GM12891 (cell line): ENCODE measurements around the gene PTGR1.

Experiments used
- POLR2A ChIP-seq: IDR thresholded peaks from 2 replicates; pipeline ENCODE4 v1.6.1; 2011; ENCODE audit warnings: low read depth, low read length, control low read depth
- POLR2AphosphoS5 ChIP-seq: IDR thresholded peaks from 2 replicates; pipeline ENCODE4 v1.6.1; 2011; ENCODE audit warnings: low read depth, low read length, control low read depth
- SPI1 ChIP-seq: IDR thresholded peaks from 2 replicates; pipeline ENCODE4 v1.6.1; 2011; ENCODE audit warnings: low read depth, low read length, control low read depth
- TAF1 ChIP-seq: IDR thresholded peaks from 2 replicates; pipeline ENCODE4 v1.6.1; 2011; ENCODE audit warnings: low read depth, low read length, control low read depth

GRCh38 chr9:111598733-111599091 lies 735 bp downstream of the PTGR1 start:
- TF ChIP-seq POLR2A = no peak
- no peak for TF ChIP-seq POLR2AphosphoS5
- no peak for TF ChIP-seq TAF1
- no peak for TF ChIP-seq SPI1
